K562 (cell line): ENCODE results near the gene PHYKPL. TPM values are rescaled to one million over a fixed set of nuclear protein-coding genes. Genes with fewer than 3 reads are reported as not detected.

ENCODE experiments used
- ATAC-seq: fragments of 200-7000 bp; cut with Tn5 transposase; 3 replicates; pipeline ENCODE4 v1.9.1; 2020; ENCODE audit warnings: moderate library complexity
- BruUV-seq: library from RNA; stranded (reverse); fragments of 400-500 nt; replicated peaks from 2 replicates; lab custom pipeline; 2021; lab: Mats Ljungman, UMichigan
- CTCF ChIA-PET: fragments of 300-600 bp; formaldehyde crosslinking; extraction: SDS; loops from one replicate; lab custom pipeline; 2021; ENCODE audit warnings: low intra/inter-chr PET ratio; lab: Yijun Ruan, JAX
- POLR2A ChIA-PET: fragments of 300-600, 350-650 bp; sonication (Branson Sonifier 250); formaldehyde crosslinking; extraction: SDS; loops from one replicate; lab custom pipeline; 2021; ENCODE audit warnings: antibody characterized with exemption, inconsistent platforms; lab: Yijun Ruan, JAX
- DNase-seq, 4 experiments: peaks; one replicate each; pipeline versions ENCODE4 v3.0.0 to v3.0.0-alpha.2; 2011 to 2018; ENCODE audit warnings: low spot score in 3 of 4, mixed read lengths in 3 of 4; ENCODE audit errors: extremely low read depth in 1 of 4
- FAIRE-seq: peaks from 2 replicates; lab custom pipeline; 2011; peaks lifted over from hg19 to GRCh38; lab: Jason Lieb, UNC
- H2AFZ ChIP-seq: 2 replicates; pipeline ENCODE4 v1.6.0; 2011; ENCODE audit warnings: low read depth, low read length, control low read depth, inconsistent platforms
- H3K27ac ChIP-seq: fragments of 200-600 bp; 3 replicates; pipeline ENCODE4 v1.8.0; 2011; ENCODE audit warnings: low read depth, mild to moderate bottlenecking, control low read depth, inconsistent platforms, low read length, moderate library complexity, mixed read lengths; ENCODE audit errors: extremely low read depth
- H3K27me3 ChIP-seq, 2 experiments: fragments of 300-600 bp in 1 of 2; 2 replicates in 1 of 2; 3 replicates in 1 of 2; pipeline versions ENCODE4 v1.6.0 to v1.8.0; 2011; ENCODE audit warnings: inconsistent platforms in 2 of 2, low read length in 2 of 2, mild to moderate bottlenecking in 1 of 2, mixed read lengths in 1 of 2, moderate library complexity in 1 of 2; ENCODE audit not compliant: control insufficient read depth in 2 of 2, insufficient read depth in 2 of 2
- H3K36me3 ChIP-seq: fragments of 300-600 bp; 3 replicates; pipeline ENCODE4 v1.8.0; 2011; ENCODE audit warnings: mild to moderate bottlenecking, low read length, inconsistent platforms; ENCODE audit not compliant: control insufficient read depth, insufficient read depth
- H3K4me1 ChIP-seq, 2 experiments: fragments of 200-600 bp in 1 of 2; replicated peaks in 1 of 2; 2 replicates in 1 of 2; 3 replicates in 1 of 2; pipeline versions ENCODE4 v1.5.1 to v1.8.0; 2011; ENCODE audit warnings: inconsistent platforms in 2 of 2, low read length in 2 of 2, mild to moderate bottlenecking in 1 of 2, mixed read lengths in 1 of 2, moderate library complexity in 1 of 2; ENCODE audit not compliant: control insufficient read depth in 2 of 2, insufficient read depth in 2 of 2
- H3K4me2 ChIP-seq: 2 replicates; pipeline ENCODE4 v1.6.1; 2011; ENCODE audit warnings: low read length, control low read depth, inconsistent platforms, mixed read lengths; ENCODE audit not compliant: insufficient read depth
- H3K4me3 ChIP-seq: fragments of 200-600 bp; sonication (generic), shearing (Covaris generic); 2 replicates; pipeline ENCODE4 v1.5.1; 2016; ENCODE audit warnings: control low read depth, inconsistent platforms
- H3K79me2 ChIP-seq: fragments of 200-600 bp; 3 replicates; pipeline ENCODE4 v1.8.0; 2011; ENCODE audit warnings: low read length, inconsistent platforms; ENCODE audit not compliant: control insufficient read depth, insufficient read depth
- H3K9ac ChIP-seq, 2 experiments: 2 replicates each; pipeline versions ENCODE4 v1.6.0 to v1.6.1; 2011; ENCODE audit warnings: low read depth in 2 of 2, low read length in 2 of 2, control low read depth in 1 of 2, inconsistent platforms in 1 of 2, mild to moderate bottlenecking in 1 of 2, mixed read lengths in 1 of 2; ENCODE audit not compliant: insufficient read depth in 1 of 2
- H3K9me1 ChIP-seq: one replicate; pipeline ENCODE4 v1.6.0; 2011; ENCODE audit warnings: inconsistent platforms, mild to moderate bottlenecking, low read length, moderate library complexity; ENCODE audit not compliant: control insufficient read depth, insufficient read depth
- H3K9me3 ChIP-seq: replicated peaks from 2 replicates; pipeline ENCODE4 v1.5.1; 2011; ENCODE audit warnings: low read depth, low read length, inconsistent platforms; ENCODE audit not compliant: control insufficient read depth, insufficient read depth
- H4K20me1 ChIP-seq: replicated peaks from 2 replicates; pipeline ENCODE4 v1.6.1; 2011; ENCODE audit warnings: low read length, inconsistent platforms, mixed read lengths; ENCODE audit not compliant: control insufficient read depth, insufficient read depth
- CTCF ChIP-seq, 3 experiments: IDR thresholded peaks in 2 of 3; conservative IDR thresholded peaks in 1 of 3; 2 replicates each; pipeline ENCODE4 v1.5.1; 2011 to 2012; ENCODE audit warnings: low read length in 3 of 3, mild to moderate bottlenecking in 3 of 3, control low read depth in 2 of 3, improper control_type of control experiment in 1 of 3, inconsistent platforms in 1 of 3, low read depth in 1 of 3, mixed read lengths in 1 of 3, moderate library complexity in 1 of 3; ENCODE audit not compliant: insufficient read depth in 2 of 3
- NFIC ChIP-seq: fragments of 450-650 bp; IDR thresholded peaks from 2 replicates; pipeline ENCODE4 v1.6.1; 2017; ENCODE audit warnings: mild to moderate bottlenecking, inconsistent platforms
- ZNF280A ChIP-seq: fragments of 450-650 bp; IDR thresholded peaks from 2 replicates; pipeline ENCODE4 v1.6.1; 2018; ENCODE audit warnings: mild to moderate bottlenecking, low read depth; ENCODE audit not compliant: partially characterized antibody
- WGBS: fragments of 100-300 bp; shearing (Covaris generic); methylation state at CpG from one replicate; pipeline ENCODE4 v1.1.6; 2016; ENCODE audit warnings: low coverage, mixed read lengths; ENCODE audit not compliant: insufficient coverage; ENCODE audit errors: missing lambda C conversion rate; 5-methylcytosine and 5-hydroxymethylcytosine counted together
- in situ Hi-C: fragments of 300-500 bp; cut with MboI; formaldehyde crosslinking; loops from 4 replicates; pipeline ENCODE4 v1.15.0; 2018; ENCODE audit warnings: inconsistent platforms, mixed read lengths
- intact Hi-C: fragments of 100-400 bp; cut with micrococcal nuclease; formaldehyde crosslinking; loops from 2 replicates; pipeline ENCODE4 v1.14.2; 2022
- polyA plus RNA-seq, 8 experiments: library from polyadenylated mRNA; depleted of rRNA in 4 of 8; stranded (reverse) in 5 of 8; unstranded in 3 of 8; fragments of >200 nt; fragmentation: Nextera tagmentation in 2 of 8; fragmentation: Illumina TruSeq in 1 of 8; extraction: Ambion mirVana in 2 of 8; extraction: Trizol in 1 of 8; gene quantifications; 2 replicates each; pipeline versions ENCODE4 v1.2.1 to v1.2.3, GENCODE V29; 2011 to 2014; ENCODE audit warnings: inconsistent platforms in 1 of 8, missing spikeins in 1 of 8
- total RNA-seq, 7 experiments: library from RNA; depleted of rRNA in 6 of 7; stranded (reverse); fragments of >200 nt in 6 of 7; fragmentation: Illumina TruSeq in 2 of 7; extraction: Trizol in 2 of 7; gene quantifications; 2 replicates each; pipeline versions ENCODE4 v1.2.1 to v1.2.3, GENCODE V29; 2011 to 2021; ENCODE audit warnings: low replicate concordance in 1 of 7

Gene PHYKPL
- total and polyA plus RNA-seq, 9 of the 15 experiments (the other 6 are each of a cell fraction or from before 2014, with no cell fraction given): 4.7 to 34.7 (median 18.6) TPM

- ATAC-seq: no peak; the same call in 2 of the 3 replicates
- TF ChIP-seq CTCF (IDR thresholded peaks at IDR 0.05 in 2 of 3, conservative IDR thresholded peaks at IDR 0.05 in 1 of 3; ENCODE audit: insufficient read depth in 2 of 3, low read depth in 1 of 3, low read length in 3 of 3) (no peak), NFIC (peak; percentile 69), ZNF280A (no peak)
- no peak for DNase-seq
- no peak for FAIRE-seq
- Histone ChIP-seq H2AFZ (no peak overlapping the region), H3K9ac (no peak overlapping the region; a peak in 1 of 4 replicates), H3K9me3 (no peaks in the 10 kb centered on the region), H3K27ac (no peak overlapping the region), H3K4me1 (peaks cover 12 to 24% of the 10 kb centered on the region in 2 experiments), H3K36me3 (no peaks in the 10 kb centered on the region), H3K9me1 (no peaks in the 10 kb centered on the region), H3K4me3 (no peak overlapping the region), H3K4me2 (no peak overlapping the region), H3K27me3 (peaks cover 0 to 21% of the 10 kb centered on the region in 2 experiments; a peak in 3 of 5 replicates), H4K20me1 (no peaks in the 10 kb centered on the region; the same call in 1 of the 2 replicates), H3K79me2 (no peaks in the 10 kb centered on the region)
- BruUV-seq: no TSS peak
- POLR2A ChIA-PET: interaction anchor here (0.9 kb wide), 1 partner anchor 13 kb away, joined by 4 read pairs; no protein-coding TSS in a partner anchor
- in situ Hi-C loops: no loop called here
- WGBS: 17% methylated on average over 9 of the region's 15 CpGs
- CTCF ChIA-PET: no interaction called here
- intact Hi-C loops: no loop called here
Measured at GRCh38 chr5:178241688-178242231, 9.2 kb upstream of the PHYKPL start.
